ENCODE results near the gene NUDT7. TPM values are rescaled to one million over a fixed set of nuclear protein-coding genes. Genes with fewer than 3 reads are reported as not detected.

NUDT7 gene
- total RNA-seq, 1 donor from 2014 or later, result 1.8 TPM

DNA sequence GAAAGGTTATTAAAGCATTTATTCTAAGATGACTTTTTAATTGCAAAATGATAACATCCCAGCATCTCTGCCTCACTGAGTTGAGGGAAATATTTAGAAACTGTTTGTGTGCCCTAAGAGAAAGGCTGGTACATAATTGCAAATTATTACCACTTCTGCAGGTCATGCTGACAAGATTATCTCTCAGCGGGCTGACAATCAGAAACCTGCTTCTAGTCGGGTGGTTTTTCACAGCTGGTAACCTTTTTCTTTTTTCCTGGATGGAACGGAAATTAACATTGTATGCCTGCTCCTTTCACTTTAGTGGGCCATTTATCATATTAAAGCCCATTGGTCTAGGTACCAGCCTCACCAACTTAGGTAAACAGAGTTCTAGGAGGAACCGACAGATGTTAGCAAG, 17.0 kb upstream of the NUDT7 start:
- FAIRE-seq (no peak), DNase-seq (ENCODE audit: low read depth) (no peak)
- TF ChIP-seq, protein P1, sequence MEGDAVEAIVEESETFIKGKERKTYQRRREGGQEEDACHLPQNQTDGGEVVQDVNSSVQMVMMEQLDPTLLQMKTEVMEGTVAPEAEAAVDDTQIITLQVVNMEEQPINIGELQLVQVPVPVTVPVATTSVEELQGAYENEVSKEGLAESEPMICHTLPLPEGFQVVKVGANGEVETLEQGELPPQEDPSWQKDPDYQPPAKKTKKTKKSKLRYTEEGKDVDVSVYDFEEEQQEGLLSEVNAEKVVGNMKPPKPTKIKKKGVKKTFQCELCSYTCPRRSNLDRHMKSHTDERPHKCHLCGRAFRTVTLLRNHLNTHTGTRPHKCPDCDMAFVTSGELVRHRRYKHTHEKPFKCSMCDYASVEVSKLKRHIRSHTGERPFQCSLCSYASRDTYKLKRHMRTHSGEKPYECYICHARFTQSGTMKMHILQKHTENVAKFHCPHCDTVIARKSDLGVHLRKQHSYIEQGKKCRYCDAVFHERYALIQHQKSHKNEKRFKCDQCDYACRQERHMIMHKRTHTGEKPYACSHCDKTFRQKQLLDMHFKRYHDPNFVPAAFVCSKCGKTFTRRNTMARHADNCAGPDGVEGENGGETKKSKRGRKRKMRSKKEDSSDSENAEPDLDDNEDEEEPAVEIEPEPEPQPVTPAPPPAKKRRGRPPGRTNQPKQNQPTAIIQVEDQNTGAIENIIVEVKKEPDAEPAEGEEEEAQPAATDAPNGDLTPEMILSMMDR (IDR thresholded peaks at IDR 0.05; ENCODE audit: insufficient read depth, low read length, severe bottlenecking), result no peak
- Histone ChIP-seq H3K27me3 (ENCODE audit: control insufficient read depth, insufficient read depth, low read length) (no peaks in the 10 kb centered on the region), H3K36me3 (ENCODE audit: control insufficient read depth, insufficient read depth, low read length) (no peaks in the 10 kb centered on the region), H3K4me3 (ENCODE audit: low read depth, low read length) (no peak overlapping the region)

DNA sequence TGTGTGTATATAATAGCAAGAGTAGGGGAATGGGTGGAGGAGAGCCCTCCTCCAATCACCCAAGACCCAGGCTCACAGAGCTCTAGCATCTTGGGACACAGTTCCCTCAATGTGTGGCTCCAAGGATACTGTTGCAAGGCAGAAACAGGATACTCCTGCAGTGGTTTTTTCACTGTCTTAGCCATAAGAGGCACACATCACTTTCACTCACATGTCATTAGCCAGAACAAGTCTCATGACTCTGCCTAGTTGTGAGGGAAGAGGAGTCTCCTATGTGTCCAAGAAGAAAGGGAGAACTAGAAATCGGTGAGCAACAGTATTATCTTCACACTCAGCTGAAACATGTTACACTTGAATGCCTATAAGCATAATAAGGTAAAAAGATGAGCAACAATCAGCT, 11.1 kb upstream of the NUDT7 start:
- Histone ChIP-seq H3K4me3 (ENCODE audit: low read depth, low read length) (no peak overlapping the region), H3K27me3 (ENCODE audit: control insufficient read depth, insufficient read depth, low read length) (no peaks in the 10 kb centered on the region), H3K36me3 (ENCODE audit: control insufficient read depth, insufficient read depth, low read length) (no peaks in the 10 kb centered on the region)
- no peak for DNase-seq (ENCODE audit: low read depth)
- no peak for FAIRE-seq
- TF ChIP-seq, protein P1 (IDR thresholded peaks at IDR 0.05; ENCODE audit: insufficient read depth, low read length, severe bottlenecking), result no peak

DNA sequence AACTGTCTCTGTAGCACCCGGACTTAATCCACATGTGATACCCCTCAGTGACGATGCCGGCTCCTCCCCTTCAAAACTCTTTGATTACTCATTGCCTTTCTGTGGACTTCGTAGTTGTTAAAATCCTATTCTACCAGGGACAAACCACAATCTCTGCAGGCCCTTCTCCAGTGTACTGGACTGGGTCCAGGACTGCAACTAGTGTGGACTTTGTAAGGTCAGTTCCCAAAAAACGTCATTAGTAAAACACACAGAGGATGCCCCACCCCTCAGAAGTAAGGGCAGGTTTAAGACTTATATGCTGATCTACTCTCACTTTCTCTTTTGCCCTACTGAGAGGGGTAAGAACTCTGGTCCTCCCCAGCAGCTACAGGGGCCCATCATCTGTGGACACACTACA, 10.5 kb upstream of the NUDT7 start:
- no peak overlapping the region for H3K4me3 ChIP-seq (ENCODE audit: low read depth, low read length)
- H3K36me3 ChIP-seq (ENCODE audit: control insufficient read depth, insufficient read depth, low read length), result no peaks in the 10 kb centered on the region
- TF ChIP-seq, protein P1 (IDR thresholded peaks at IDR 0.05; ENCODE audit: insufficient read depth, low read length, severe bottlenecking), result no peak
- FAIRE-seq, result no peak
- H3K27me3 ChIP-seq (ENCODE audit: control insufficient read depth, insufficient read depth, low read length), result no peaks in the 10 kb centered on the region
- peak; percentile 17 for DNase-seq (ENCODE audit: low read depth)

DNA sequence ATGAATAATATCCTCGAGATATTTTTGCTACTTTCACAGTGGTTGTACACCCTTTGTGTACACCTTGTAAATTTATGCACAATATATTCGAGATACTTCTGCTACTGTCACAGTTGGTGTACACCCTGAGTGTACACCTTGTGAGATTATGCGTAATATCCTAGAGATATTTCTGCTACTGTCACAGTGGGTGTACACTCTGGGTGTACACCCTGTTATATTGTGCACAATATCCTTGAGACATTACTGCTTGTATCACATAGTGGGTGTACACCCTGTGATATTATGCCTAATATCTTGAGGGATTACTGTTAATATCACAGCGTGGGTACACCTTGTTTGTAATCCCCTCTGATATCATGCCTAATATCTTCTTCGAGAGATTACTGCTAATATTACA, 7.2 kb upstream of the NUDT7 start:
- DNase-seq (ENCODE audit: low read depth) (no peak), FAIRE-seq (no peak)
- TF ChIP-seq, protein P1 (IDR thresholded peaks at IDR 0.05; ENCODE audit: insufficient read depth, low read length, severe bottlenecking), result no peak
- Histone ChIP-seq H3K36me3 (ENCODE audit: control insufficient read depth, insufficient read depth, low read length) (no peaks in the 10 kb centered on the region), H3K27me3 (ENCODE audit: control insufficient read depth, insufficient read depth, low read length) (no peaks in the 10 kb centered on the region), H3K4me3 (ENCODE audit: low read depth, low read length) (no peak overlapping the region)

DNA sequence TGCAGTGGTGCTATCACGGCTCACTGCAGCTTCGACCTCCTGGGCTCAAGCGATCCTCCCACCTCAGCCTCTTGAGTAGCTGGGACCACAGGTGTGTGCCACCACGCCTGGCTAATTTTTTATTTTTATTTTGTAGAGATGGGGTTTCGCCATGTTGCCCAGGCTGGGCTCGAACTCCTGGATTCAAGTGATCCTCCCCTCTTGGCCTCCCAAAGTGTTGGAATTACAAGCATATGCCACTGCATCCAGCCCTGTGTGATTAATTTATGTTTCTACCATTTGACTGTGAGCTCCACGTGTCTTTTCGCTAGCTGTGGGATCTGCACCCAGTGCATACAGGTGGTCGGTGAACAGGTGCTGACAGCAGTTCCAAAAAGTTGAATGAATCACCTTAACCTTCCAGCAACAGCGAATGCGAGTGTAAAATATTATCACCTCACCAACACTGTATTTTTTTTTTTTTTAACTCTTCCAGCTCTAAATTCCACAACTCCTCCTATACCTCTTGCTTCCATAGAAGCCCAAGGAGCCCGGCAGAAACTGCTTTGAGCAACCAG, 484 bp upstream of the NUDT7 start:
- Histone ChIP-seq H3K36me3 (ENCODE audit: control insufficient read depth, insufficient read depth, low read length) (no peaks in the 10 kb centered on the region), H3K27me3 (ENCODE audit: control insufficient read depth, insufficient read depth, low read length) (no peaks in the 10 kb centered on the region), H3K4me3 (ENCODE audit: low read depth, low read length) (no peak overlapping the region)
- no peak for DNase-seq (ENCODE audit: low read depth)
- TF ChIP-seq, protein P1 (IDR thresholded peaks at IDR 0.05; ENCODE audit: insufficient read depth, low read length, severe bottlenecking), result no peak
- FAIRE-seq, result no peak

DNA sequence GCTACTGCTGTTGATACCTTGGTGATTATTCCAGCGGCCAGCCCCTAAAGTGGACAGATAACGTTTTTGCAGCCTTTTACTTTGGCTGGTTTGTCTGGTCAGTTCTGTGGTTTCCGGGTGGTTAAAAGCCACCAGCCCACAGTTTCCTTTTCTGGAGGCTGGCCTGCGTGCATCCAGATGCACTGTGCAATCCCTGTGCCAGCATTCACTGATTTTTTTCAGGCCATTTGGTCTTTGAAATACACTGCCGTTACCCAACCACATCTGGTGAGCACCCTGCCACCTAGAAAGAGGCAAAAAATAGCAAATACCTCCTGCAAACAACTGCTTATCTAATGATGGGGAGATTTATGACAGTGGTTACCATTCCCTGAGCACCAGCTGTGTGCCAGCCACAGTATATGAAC, 797 bp downstream of the NUDT7 start:
- H3K4me3 ChIP-seq (ENCODE audit: low read depth, low read length), result peak overlapping the region; percentile 73
- no peaks in the 10 kb centered on the region for H3K36me3 ChIP-seq (ENCODE audit: control insufficient read depth, insufficient read depth, low read length)
- no peaks in the 10 kb centered on the region for H3K27me3 ChIP-seq (ENCODE audit: control insufficient read depth, insufficient read depth, low read length)
- DNase-seq (ENCODE audit: low read depth), result no peak
- TF ChIP-seq, protein P1 (IDR thresholded peaks at IDR 0.05; ENCODE audit: insufficient read depth, low read length, severe bottlenecking), result no peak
- no peak for FAIRE-seq
